ENCODE measurements around the gene UBL4A.

The UBL4A gene

GRCh38 chrX:154458116-154458953 is 28.1 kb downstream of the UBL4A start, which contains the start of gene PLXNA3:
TSS of gene PLXNA3 (plus strand) at chrX:154458281. CDS start at chrX:154460184, 1,903 bp downstream.
- FAIRE-seq (peak; percentile 26), DNase-seq (ENCODE audit: insufficient read length, low spot score) (peak; percentile 71)
- TF ChIP-seq TAF1 (IDR thresholded peaks at IDR 0.05; ENCODE audit: low read depth, low read length), result no peak
- no peak for TF ChIP-seq POLR2A (IDR thresholded peaks at IDR 0.05; ENCODE audit: low read depth, low read length)
- no peak for TF ChIP-seq POLR2AphosphoS5 (IDR thresholded peaks at IDR 0.05; ENCODE audit: low read depth, low read length)
- no peak for TF ChIP-seq POU2F2 (IDR thresholded peaks at IDR 0.05; ENCODE audit: low read depth, low read length)
- no peak for TF ChIP-seq PAX5 (IDR thresholded peaks at IDR 0.05; ENCODE audit: insufficient read depth, low read length, severe bottlenecking)
- TF ChIP-seq SPI1 (IDR thresholded peaks at IDR 0.05; ENCODE audit: low read depth, low read length), result no peak

- DNase-seq (ENCODE audit: insufficient read length, low spot score) (peak; percentile 78), FAIRE-seq (peak; percentile 99)
- no peak for TF ChIP-seq POU2F2 (IDR thresholded peaks at IDR 0.05; ENCODE audit: low read depth, low read length)
- TF ChIP-seq SPI1 (IDR thresholded peaks at IDR 0.05; ENCODE audit: low read depth, low read length), result no peak
- no peak for TF ChIP-seq TAF1 (IDR thresholded peaks at IDR 0.05; ENCODE audit: low read depth, low read length)
- no peak for TF ChIP-seq POLR2A (IDR thresholded peaks at IDR 0.05; ENCODE audit: low read depth, low read length)
- TF ChIP-seq POLR2AphosphoS5 (IDR thresholded peaks at IDR 0.05; ENCODE audit: low read depth, low read length), result no peak
- no peak for TF ChIP-seq PAX5 (IDR thresholded peaks at IDR 0.05; ENCODE audit: insufficient read depth, low read length, severe bottlenecking)
Observed at GRCh38 chrX:154457491-154458115, 28.8 kb downstream of the UBL4A start.

GRCh38 chrX:154452823-154453222 is 33.6 kb downstream of the UBL4A start:
- TF ChIP-seq TAF1 (IDR thresholded peaks at IDR 0.05; ENCODE audit: low read depth, low read length), result no peak
- no peak for TF ChIP-seq SPI1 (IDR thresholded peaks at IDR 0.05; ENCODE audit: low read depth, low read length)
- no peak for TF ChIP-seq POU2F2 (IDR thresholded peaks at IDR 0.05; ENCODE audit: low read depth, low read length)
- TF ChIP-seq POLR2AphosphoS5 (IDR thresholded peaks at IDR 0.05; ENCODE audit: low read depth, low read length), result no peak
- TF ChIP-seq POLR2A (IDR thresholded peaks at IDR 0.05; ENCODE audit: low read depth, low read length), result no peak
- TF ChIP-seq PAX5 (IDR thresholded peaks at IDR 0.05; ENCODE audit: insufficient read depth, low read length, severe bottlenecking), result no peak
- no peak for FAIRE-seq
- DNase-seq (ENCODE audit: insufficient read length, low spot score), result no peak

- FAIRE-seq, result no peak
- no peak for DNase-seq (ENCODE audit: insufficient read length, low spot score)
- TF ChIP-seq PAX5 (IDR thresholded peaks at IDR 0.05; ENCODE audit: insufficient read depth, low read length, severe bottlenecking), result no peak
- no peak for TF ChIP-seq SPI1 (IDR thresholded peaks at IDR 0.05; ENCODE audit: low read depth, low read length)
- TF ChIP-seq POLR2A (IDR thresholded peaks at IDR 0.05; ENCODE audit: low read depth, low read length), result no peak
- TF ChIP-seq TAF1 (IDR thresholded peaks at IDR 0.05; ENCODE audit: low read depth, low read length), result no peak
- TF ChIP-seq POU2F2 (IDR thresholded peaks at IDR 0.05; ENCODE audit: low read depth, low read length), result no peak
- no peak for TF ChIP-seq POLR2AphosphoS5 (IDR thresholded peaks at IDR 0.05; ENCODE audit: low read depth, low read length)
Observed at GRCh38 chrX:154450312-154450711, 36.1 kb downstream of the UBL4A start.

- DNase-seq (ENCODE audit: insufficient read length, low spot score), result no peak
- TF ChIP-seq PAX5 (IDR thresholded peaks at IDR 0.05; ENCODE audit: insufficient read depth, low read length, severe bottlenecking), result no peak
- TF ChIP-seq POU2F2 (IDR thresholded peaks at IDR 0.05; ENCODE audit: low read depth, low read length), result no peak
- no peak for TF ChIP-seq POLR2AphosphoS5 (IDR thresholded peaks at IDR 0.05; ENCODE audit: low read depth, low read length)
- no peak for TF ChIP-seq POLR2A (IDR thresholded peaks at IDR 0.05; ENCODE audit: low read depth, low read length)
- TF ChIP-seq SPI1 (IDR thresholded peaks at IDR 0.05; ENCODE audit: low read depth, low read length), result no peak
- TF ChIP-seq TAF1 (IDR thresholded peaks at IDR 0.05; ENCODE audit: low read depth, low read length), result no peak
- no peak for FAIRE-seq
Observed at GRCh38 chrX:154449618-154450017, 36.8 kb downstream of the UBL4A start.

GRCh38 chrX:154448484-154448883 is 37.9 kb downstream of the UBL4A start:
- TF ChIP-seq TAF1 (IDR thresholded peaks at IDR 0.05; ENCODE audit: low read depth, low read length) (no peak), SPI1 (IDR thresholded peaks at IDR 0.05; ENCODE audit: low read depth, low read length) (no peak), POLR2AphosphoS5 (IDR thresholded peaks at IDR 0.05; ENCODE audit: low read depth, low read length) (no peak), POLR2A (IDR thresholded peaks at IDR 0.05; ENCODE audit: low read depth, low read length) (no peak), POU2F2 (IDR thresholded peaks at IDR 0.05; ENCODE audit: low read depth, low read length) (no peak), PAX5 (IDR thresholded peaks at IDR 0.05; ENCODE audit: insufficient read depth, low read length, severe bottlenecking) (no peak)
- no peak for FAIRE-seq
- no peak for DNase-seq (ENCODE audit: insufficient read length, low spot score)

- FAIRE-seq (no peak), DNase-seq (ENCODE audit: insufficient read length, low spot score) (no peak)
- TF ChIP-seq POLR2A (IDR thresholded peaks at IDR 0.05; ENCODE audit: low read depth, low read length) (no peak), POU2F2 (IDR thresholded peaks at IDR 0.05; ENCODE audit: low read depth, low read length) (no peak), PAX5 (IDR thresholded peaks at IDR 0.05; ENCODE audit: insufficient read depth, low read length, severe bottlenecking) (no peak), POLR2AphosphoS5 (IDR thresholded peaks at IDR 0.05; ENCODE audit: low read depth, low read length) (no peak), SPI1 (IDR thresholded peaks at IDR 0.05; ENCODE audit: low read depth, low read length) (no peak), TAF1 (IDR thresholded peaks at IDR 0.05; ENCODE audit: low read depth, low read length) (no peak)
Observed at GRCh38 chrX:154446430-154446829, 40.0 kb downstream of the UBL4A start.

GRCh38 chrX:154445776-154446175 is 40.6 kb downstream of the UBL4A start:
- DNase-seq (ENCODE audit: insufficient read length, low spot score) (no peak), FAIRE-seq (no peak)
- no peak for TF ChIP-seq TAF1 (IDR thresholded peaks at IDR 0.05; ENCODE audit: low read depth, low read length)
- no peak for TF ChIP-seq SPI1 (IDR thresholded peaks at IDR 0.05; ENCODE audit: low read depth, low read length)
- TF ChIP-seq POLR2AphosphoS5 (IDR thresholded peaks at IDR 0.05; ENCODE audit: low read depth, low read length), result no peak
- no peak for TF ChIP-seq POLR2A (IDR thresholded peaks at IDR 0.05; ENCODE audit: low read depth, low read length)

GRCh38 chrX:154444755-154445246 is 41.6 kb downstream of the UBL4A start:
- DNase-seq (ENCODE audit: insufficient read length, low spot score) (no peak), FAIRE-seq (peak; percentile 47)
- no peak for TF ChIP-seq POLR2A (IDR thresholded peaks at IDR 0.05; ENCODE audit: low read depth, low read length)
- TF ChIP-seq PAX5 (IDR thresholded peaks at IDR 0.05; ENCODE audit: insufficient read depth, low read length, severe bottlenecking), result no peak
- TF ChIP-seq TAF1 (IDR thresholded peaks at IDR 0.05; ENCODE audit: low read depth, low read length), result no peak
- no peak for TF ChIP-seq POLR2AphosphoS5 (IDR thresholded peaks at IDR 0.05; ENCODE audit: low read depth, low read length)
- no peak for TF ChIP-seq SPI1 (IDR thresholded peaks at IDR 0.05; ENCODE audit: low read depth, low read length)
- TF ChIP-seq POU2F2 (IDR thresholded peaks at IDR 0.05; ENCODE audit: low read depth, low read length), result no peak
